ENCODE results near the gene ITGA7.

GRCh38 chr12:55739025-55739378, 31.3 kb upstream of the ITGA7 start:
- no peak for TF ChIP-seq CTCF (IDR thresholded peaks at IDR 0.05)
- TF ChIP-seq POLR2A (IDR thresholded peaks at IDR 0.05) = no peak
